GM12872 (cell line): ENCODE results near the gene C15orf61.

ENCODE experiments used
- CTCF ChIP-seq: IDR thresholded peaks from 3 replicates; pipeline ENCODE4 v1.5.1; 2011; ENCODE audit warnings: low read depth, mild to moderate bottlenecking, low read length, moderate library complexity; ENCODE audit not compliant: insufficient read depth

Gene C15orf61

GRCh38 chr15:67515557-67515956, 5.4 kb upstream of the C15orf61 start:
- TF ChIP-seq CTCF, result no peak

- no peak for TF ChIP-seq CTCF
Observed at GRCh38 chr15:67520321-67521028, 456 bp upstream of the C15orf61 start.

GRCh38 chr15:67521783-67522568, 1.0 kb downstream of the C15orf61 start:
- no peak for TF ChIP-seq CTCF

GRCh38 chr15:67523330-67523729, 2.4 kb downstream of the C15orf61 start:
- TF ChIP-seq CTCF, result no peak

- no peak for TF ChIP-seq CTCF
Observed at GRCh38 chr15:67524235-67524634, 3.3 kb downstream of the C15orf61 start.

- no peak for TF ChIP-seq CTCF
Observed at GRCh38 chr15:67528513-67528912, 7.6 kb downstream of the C15orf61 start.

- no peak for TF ChIP-seq CTCF
Observed at GRCh38 chr15:67531379-67531914, 10.5 kb downstream of the C15orf61 start.
